ENCODE results near the gene PIP5KL1. TPM values are rescaled to one million over a fixed set of nuclear protein-coding genes. Genes with fewer than 3 reads are reported as not detected.
A peak's percentile ranks its signal among the peaks of the same experiment; 100 is the strongest.

PIP5KL1 gene
- total RNA-seq, 6 experiments from 2014 or later: 0.58 to 0.81 (median 0.70) TPM; not detected in 3

- Histone ChIP-seq H3K4me3 (no peak overlapping the region), H3K9me3 (no peaks in the 10 kb centered on the region), H3K4me1 (peaks cover 0 to 16% (median 6%) of the 10 kb centered on the region in 4 donors), H3K36me3 (no peaks in the 10 kb centered on the region), H3K27ac (peak overlapping the region; percentile 2 to 60 (median 55)), H3K27me3 (no peaks in the 10 kb centered on the region)
- 59% methylated on average over 4 of the region's 5 CpGs for WGBS (ENCODE audit: insufficient coverage, low coverage, low lambda C conversion rate, missing lambda C conversion rate)
- intact Hi-C loops (cut with DNase I): no loop called here
- ATAC-seq (peak; percentile 10 to 30 (median 11)), DNase-seq (no peak)
- TF ChIP-seq, protein P1, sequence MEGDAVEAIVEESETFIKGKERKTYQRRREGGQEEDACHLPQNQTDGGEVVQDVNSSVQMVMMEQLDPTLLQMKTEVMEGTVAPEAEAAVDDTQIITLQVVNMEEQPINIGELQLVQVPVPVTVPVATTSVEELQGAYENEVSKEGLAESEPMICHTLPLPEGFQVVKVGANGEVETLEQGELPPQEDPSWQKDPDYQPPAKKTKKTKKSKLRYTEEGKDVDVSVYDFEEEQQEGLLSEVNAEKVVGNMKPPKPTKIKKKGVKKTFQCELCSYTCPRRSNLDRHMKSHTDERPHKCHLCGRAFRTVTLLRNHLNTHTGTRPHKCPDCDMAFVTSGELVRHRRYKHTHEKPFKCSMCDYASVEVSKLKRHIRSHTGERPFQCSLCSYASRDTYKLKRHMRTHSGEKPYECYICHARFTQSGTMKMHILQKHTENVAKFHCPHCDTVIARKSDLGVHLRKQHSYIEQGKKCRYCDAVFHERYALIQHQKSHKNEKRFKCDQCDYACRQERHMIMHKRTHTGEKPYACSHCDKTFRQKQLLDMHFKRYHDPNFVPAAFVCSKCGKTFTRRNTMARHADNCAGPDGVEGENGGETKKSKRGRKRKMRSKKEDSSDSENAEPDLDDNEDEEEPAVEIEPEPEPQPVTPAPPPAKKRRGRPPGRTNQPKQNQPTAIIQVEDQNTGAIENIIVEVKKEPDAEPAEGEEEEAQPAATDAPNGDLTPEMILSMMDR (IDR thresholded peaks at IDR 0.05): no peak
- TF ChIP-seq POLR2A (IDR thresholded peaks at IDR 0.05): no peak
These were observed 25.4 kb downstream of the PIP5KL1 start for GRCh38 chr9:127905004-127905728.

- Histone ChIP-seq H3K27ac (peak overlapping the region; percentile 43 to 60 (median 55)), H3K4me3 (no peak overlapping the region), H3K36me3 (no peaks in the 10 kb centered on the region), H3K4me1 (peaks cover 0 to 22% (median 8%) of the 10 kb centered on the region in 4 donors), H3K9me3 (no peaks in the 10 kb centered on the region), H3K27me3 (no peaks in the 10 kb centered on the region)
- DNase-seq: peak in 1 of 3 donors; percentile 42
- 74% methylated on average over 9 of the region's 12 CpGs for WGBS (ENCODE audit: insufficient coverage, low coverage, low lambda C conversion rate, missing lambda C conversion rate)
- peak; percentile 35 to 50 (median 41) for ATAC-seq
- TF ChIP-seq POLR2A (IDR thresholded peaks at IDR 0.05): no peak
- TF ChIP-seq, protein P1 (IDR thresholded peaks at IDR 0.05): no peak
- intact Hi-C loops (cut with DNase I): no loop called here
These were observed 26.0 kb downstream of the PIP5KL1 start for GRCh38 chr9:127904561-127905003.

- peaks cover 0 to 22% (median 8%) of the 10 kb centered on the region in 4 donors for H3K4me1 ChIP-seq
- DNase-seq: peak in 1 of 3 donors; percentile 79
These were observed 26.8 kb downstream of the PIP5KL1 start for GRCh38 chr9:127903557-127904475.

More at GRCh38 chr9:127903557-127904475, 26.8 kb downstream of the PIP5KL1 start:
- H3K36me3 ChIP-seq: no peaks in the 10 kb centered on the region
- TF ChIP-seq, protein P1 (IDR thresholded peaks at IDR 0.05): no peak
- no peak for TF ChIP-seq POLR2A (IDR thresholded peaks at IDR 0.05)
- no peaks in the 10 kb centered on the region for H3K9me3 ChIP-seq
- no peak overlapping the region for H3K4me3 ChIP-seq
- ATAC-seq: peak; percentile 25 to 44 (median 30)
- 39% methylated on average over 4 of the region's 17 CpGs for WGBS (ENCODE audit: insufficient coverage, low coverage, low lambda C conversion rate, missing lambda C conversion rate)
- no peaks in the 10 kb centered on the region for H3K27me3 ChIP-seq
- intact Hi-C loops (cut with DNase I): no loop called here
- H3K27ac ChIP-seq: peak overlapping the region; percentile 43 to 60 (median 55)
